MM.1S (cell line): ENCODE results near the gene DKK3.

ENCODE experiments used
- DNase-seq: peaks from one replicate; pipeline ENCODE4 v3.0.0-alpha.2; 2015
- H2AFZ ChIP-seq: fragments of 300-600 bp; sonication (generic); 2 replicates; pipeline ENCODE4 v1.6.0; 2016; ENCODE audit warnings: antibody characterized with exemption, low read length
- H3F3A ChIP-seq: fragments of 300-600 bp; sonication (generic); 2 replicates; pipeline ENCODE4 v1.6.1; 2016; ENCODE audit warnings: mild to moderate bottlenecking, antibody characterized with exemption, low read length, moderate library complexity, mixed read lengths; ENCODE audit not compliant: insufficient read depth
- H3K27ac ChIP-seq: fragments of 300-600 bp; sonication (generic); 2 replicates; pipeline ENCODE4 v1.5.1; 2016; ENCODE audit warnings: mild to moderate bottlenecking, low read length
- H3K27me3 ChIP-seq: fragments of 300-600 bp; sonication (generic); replicated peaks from 2 replicates; pipeline ENCODE4 v1.6.0; 2016; ENCODE audit warnings: low read length; ENCODE audit not compliant: insufficient read depth
- H3K36me3 ChIP-seq: fragments of 300-600 bp; sonication (generic); replicated peaks from 2 replicates; pipeline ENCODE4 v1.6.1; 2016; ENCODE audit warnings: mild to moderate bottlenecking, low read length, mixed read lengths; ENCODE audit not compliant: insufficient read depth
- H3K4me1 ChIP-seq: fragments of 300-600 bp; sonication (generic); 2 replicates; pipeline ENCODE4 v1.6.1; 2016; ENCODE audit warnings: low read length, mixed read lengths
- H3K4me2 ChIP-seq: fragments of 300-600 bp; sonication (generic); 2 replicates; pipeline ENCODE4 v1.6.0; 2016; ENCODE audit warnings: low read depth, low read length
- H3K4me3 ChIP-seq: fragments of 300-600 bp; sonication (generic); 2 replicates; pipeline ENCODE4 v1.5.1; 2016; ENCODE audit warnings: low read length, mixed read lengths
- H3K79me2 ChIP-seq: fragments of 300-600 bp; sonication (generic); 2 replicates; pipeline ENCODE4 v1.6.1; 2016; ENCODE audit warnings: mixed run types, low read length, mixed read lengths
- H3K9ac ChIP-seq: fragments of 300-600 bp; sonication (generic); 2 replicates; pipeline ENCODE4 v1.6.1; 2016; ENCODE audit warnings: low read length, mixed read lengths
- H3K9me2 ChIP-seq: fragments of 300-600 bp; sonication (generic); replicated peaks from 2 replicates; pipeline ENCODE4 v1.6.1; 2016; ENCODE audit warnings: mild to moderate bottlenecking, low read length, mixed read lengths; ENCODE audit not compliant: insufficient read depth
- H3K9me3 ChIP-seq: fragments of 300-600 bp; sonication (generic); replicated peaks from 2 replicates; pipeline ENCODE4 v1.6.1; 2016; ENCODE audit warnings: mild to moderate bottlenecking, low read length, mixed read lengths; ENCODE audit not compliant: insufficient read depth
- H4K20me1 ChIP-seq: fragments of 300-600 bp; sonication (generic); 2 replicates; pipeline ENCODE4 v1.6.1; 2016; ENCODE audit warnings: mild to moderate bottlenecking, low read length, moderate library complexity, mixed read lengths; ENCODE audit not compliant: insufficient read depth
- CTCF ChIP-seq: fragments of 300-600 bp; sonication (generic); IDR thresholded peaks from 2 replicates; pipeline ENCODE4 v1.5.1; 2016; ENCODE audit warnings: antibody characterized with exemption, low read length, mixed read lengths
- EZH2 ChIP-seq: fragments of 300-600 bp; sonication (generic); optimal IDR thresholded peaks from 2 replicates; pipeline ENCODE3; 2017; ENCODE audit warnings: low read depth, mild to moderate bottlenecking, antibody characterized with exemption, low read length, mixed read lengths
- EZH2phosphoT487 ChIP-seq: fragments of 300-600 bp; sonication (generic); IDR thresholded peaks from 2 replicates; pipeline ENCODE4 v1.6.1; 2018; ENCODE audit warnings: antibody characterized with exemption, low read length

The DKK3 gene

GRCh38 chr11:12009617-12010321 lies 1.3 kb upstream of the DKK3 start:
- H3K9me3 ChIP-seq = no peaks in the 10 kb centered on the region
- no peaks in the 10 kb centered on the region for H4K20me1 ChIP-seq
- DNase-seq = no peak
- H3K27ac ChIP-seq = no peak overlapping the region
- no peaks in the 10 kb centered on the region for H3K36me3 ChIP-seq
- no peaks in the 10 kb centered on the region for H3K27me3 ChIP-seq
- H3K4me2 ChIP-seq = no peak overlapping the region
- H2AFZ ChIP-seq = no peak overlapping the region
- no peaks in the 10 kb centered on the region for H3K9me2 ChIP-seq
- no peak overlapping the region for H3K4me3 ChIP-seq
- no peak overlapping the region for H3K9ac ChIP-seq
- H3K79me2 ChIP-seq = no peaks in the 10 kb centered on the region
- no peak for TF ChIP-seq CTCF
- TF ChIP-seq EZH2phosphoT487 = no peak
- no peak for TF ChIP-seq EZH2
- H3K4me1 ChIP-seq = peaks cover 11% of the 10 kb centered on the region
- 0 out of 2 replicates have a peak, but pooled peaks cover 2% of the 10 kb centered on the region for H3F3A ChIP-seq

- TF ChIP-seq EZH2 = no peak
- no peak for TF ChIP-seq EZH2phosphoT487
- no peak for TF ChIP-seq CTCF
- Histone ChIP-seq H3K9ac (no peak overlapping the region), H3K27me3 (no peaks in the 10 kb centered on the region), H3K4me1 (peaks cover 3% of the 10 kb centered on the region; the same call in 1 of the 2 replicates), H3K9me2 (no peaks in the 10 kb centered on the region), H2AFZ (no peak overlapping the region), H3K9me3 (no peaks in the 10 kb centered on the region), H3F3A (no peaks in the 10 kb centered on the region), H3K4me3 (no peak overlapping the region), H3K4me2 (no peak overlapping the region), H3K27ac (no peak overlapping the region), H3K36me3 (no peaks in the 10 kb centered on the region), H3K79me2 (no peaks in the 10 kb centered on the region), H4K20me1 (no peaks in the 10 kb centered on the region)
- DNase-seq = no peak
These were observed 577 bp upstream of the DKK3 start for GRCh38 chr11:12008790-12009616.

- Histone ChIP-seq H3K9me3 (no peaks in the 10 kb centered on the region), H3K36me3 (no peaks in the 10 kb centered on the region), H3K27ac (no peak overlapping the region), H3K4me2 (no peak overlapping the region), H3K4me3 (no peak overlapping the region), H3K27me3 (no peaks in the 10 kb centered on the region), H3K79me2 (no peaks in the 10 kb centered on the region), H2AFZ (no peak overlapping the region), H3K4me1 (no peaks in the 10 kb centered on the region), H4K20me1 (no peaks in the 10 kb centered on the region), H3K9me2 (no peaks in the 10 kb centered on the region), H3F3A (no peaks in the 10 kb centered on the region), H3K9ac (no peak overlapping the region)
- no peak for DNase-seq
- TF ChIP-seq EZH2phosphoT487 = no peak
- TF ChIP-seq CTCF = no peak
- no peak for TF ChIP-seq EZH2
These were observed 1.2 kb downstream of the DKK3 start for GRCh38 chr11:12007230-12007593.
